Hepatocyte (in vitro differentiated cells): ENCODE measurements around the gene OSGIN1. TPM values are rescaled to one million over a fixed set of nuclear protein-coding genes. Genes with fewer than 3 reads are reported as not detected.

ENCODE experiments used
- DNase-seq: peaks from one replicate; pipeline ENCODE4 v3.0.0-alpha.2; 2016; ENCODE audit warnings: low spot score
- H2AFZ ChIP-seq: fragments of 200-600 bp; sonication (generic); 2 replicates; pipeline ENCODE4 v1.6.0; 2016; ENCODE audit warnings: antibody characterized with exemption, mild to moderate bottlenecking
- H3K27ac ChIP-seq: fragments of 200-600 bp; sonication (generic); 2 replicates; pipeline ENCODE4 v1.5.1; 2016; ENCODE audit warnings: mild to moderate bottlenecking
- H3K27me3 ChIP-seq: fragments of 200-600 bp; sonication (generic); 2 replicates; pipeline ENCODE4 v1.6.1; 2016
- H3K36me3 ChIP-seq: fragments of 200-600 bp; sonication (generic); replicated peaks from 2 replicates; pipeline ENCODE4 v1.5.1; 2016; ENCODE audit warnings: low read depth; ENCODE audit not compliant: insufficient read depth
- H3K4me1 ChIP-seq: fragments of 200-600 bp; sonication (generic); 2 replicates; pipeline ENCODE4 v1.5.1; 2016; ENCODE audit warnings: mild to moderate bottlenecking, moderate library complexity; ENCODE audit not compliant: insufficient read depth
- H3K4me2 ChIP-seq: fragments of 200-600 bp; sonication (generic); 2 replicates; pipeline ENCODE4 v1.6.0; 2016
- H3K4me3 ChIP-seq: fragments of 200-600 bp; sonication (generic); 2 replicates; pipeline ENCODE4 v1.5.1; 2016; ENCODE audit warnings: mild to moderate bottlenecking
- H3K79me2 ChIP-seq: fragments of 200-600 bp; sonication (generic); 2 replicates; pipeline ENCODE4 v1.6.0; 2017; ENCODE audit warnings: mild to moderate bottlenecking
- H3K9me2 ChIP-seq: fragments of 200-600 bp; sonication (generic); replicated peaks from 2 replicates; pipeline ENCODE4 v1.6.0; 2017; ENCODE audit warnings: mild to moderate bottlenecking; ENCODE audit not compliant: insufficient read depth
- H3K9me3 ChIP-seq: fragments of 200-600 bp; sonication (generic); 2 replicates; pipeline ENCODE4 v1.5.1; 2016; ENCODE audit warnings: low read depth, mild to moderate bottlenecking
- H4K20me1 ChIP-seq: fragments of 200-600 bp; sonication (generic); 2 replicates; pipeline ENCODE4 v1.6.0; 2016; ENCODE audit warnings: mild to moderate bottlenecking; ENCODE audit not compliant: insufficient read depth, poor library complexity, severe bottlenecking
- EZH2 ChIP-seq: fragments of 200-600 bp; sonication (generic); IDR thresholded peaks from 2 replicates; pipeline ENCODE4 v1.6.1; 2016; ENCODE audit warnings: antibody characterized with exemption, mild to moderate bottlenecking, borderline replicate concordance
- EZH2phosphoT487 ChIP-seq: fragments of 200-600 bp; sonication (generic); IDR thresholded peaks from one replicate; pipeline ENCODE4 v1.6.1; 2018; ENCODE audit warnings: antibody characterized with exemption, mild to moderate bottlenecking, low read depth, moderate library complexity; ENCODE audit not compliant: unreplicated experiment, severe bottlenecking
- WGBS: methylation state at CpG from one replicate; pipeline ENCODE4 v1.1.6; 2016; ENCODE audit warnings: low lambda C conversion rate; ENCODE audit errors: missing lambda C conversion rate; 5-methylcytosine and 5-hydroxymethylcytosine counted together
- polyA plus RNA-seq: library from polyadenylated mRNA; unstranded; fragments of >200 nt; fragmentation: Nextera tagmentation; extraction: Ambion mirVana; gene quantifications from 2 replicates; pipeline ENCODE4 v1.2.1, GENCODE V29; 2016
- total RNA-seq: library from RNA; depleted of rRNA; stranded (reverse); fragments of >200 nt; gene quantifications from 2 replicates; pipeline ENCODE4 v1.2.3, GENCODE V29; 2014
- TF ChIP-seq, protein P1 (sequence below): fragments of 200-600 bp; sonication (generic); IDR thresholded peaks from 2 replicates; pipeline ENCODE4 v1.5.1; 2016; ENCODE audit warnings: antibody characterized with exemption, mild to moderate bottlenecking; ENCODE audit not compliant: poor library complexity

Gene OSGIN1
- total and polyA plus RNA-seq, 2 experiments from 2014 or later = 1.9 to 10.0 TPM

DNA sequence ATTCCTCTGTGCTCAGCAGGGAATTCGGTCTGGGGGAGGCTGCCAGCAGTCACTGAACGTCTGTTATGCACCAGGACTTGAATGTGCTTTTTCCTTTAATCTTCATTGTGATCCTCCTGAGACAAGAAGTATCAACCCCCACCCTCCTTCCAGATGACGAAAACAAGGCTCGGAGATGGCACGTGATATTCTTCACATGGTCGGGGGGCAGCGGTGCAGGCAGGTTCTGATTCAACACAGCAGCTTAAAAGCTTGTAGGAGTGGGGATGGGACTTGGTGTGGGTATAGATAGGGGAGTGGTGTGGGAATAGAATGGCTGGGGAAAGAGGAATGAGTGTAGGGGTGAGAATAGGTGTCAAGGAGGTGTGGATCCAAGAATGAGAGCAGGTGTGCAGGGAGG, 21.4 kb downstream of the OSGIN1 start:
- no peaks in the 10 kb centered on the region for H3K79me2 ChIP-seq
- 42% methylated on average over 7 of the region's 7 CpGs for WGBS
- H2AFZ ChIP-seq = no peak overlapping the region

DNA sequence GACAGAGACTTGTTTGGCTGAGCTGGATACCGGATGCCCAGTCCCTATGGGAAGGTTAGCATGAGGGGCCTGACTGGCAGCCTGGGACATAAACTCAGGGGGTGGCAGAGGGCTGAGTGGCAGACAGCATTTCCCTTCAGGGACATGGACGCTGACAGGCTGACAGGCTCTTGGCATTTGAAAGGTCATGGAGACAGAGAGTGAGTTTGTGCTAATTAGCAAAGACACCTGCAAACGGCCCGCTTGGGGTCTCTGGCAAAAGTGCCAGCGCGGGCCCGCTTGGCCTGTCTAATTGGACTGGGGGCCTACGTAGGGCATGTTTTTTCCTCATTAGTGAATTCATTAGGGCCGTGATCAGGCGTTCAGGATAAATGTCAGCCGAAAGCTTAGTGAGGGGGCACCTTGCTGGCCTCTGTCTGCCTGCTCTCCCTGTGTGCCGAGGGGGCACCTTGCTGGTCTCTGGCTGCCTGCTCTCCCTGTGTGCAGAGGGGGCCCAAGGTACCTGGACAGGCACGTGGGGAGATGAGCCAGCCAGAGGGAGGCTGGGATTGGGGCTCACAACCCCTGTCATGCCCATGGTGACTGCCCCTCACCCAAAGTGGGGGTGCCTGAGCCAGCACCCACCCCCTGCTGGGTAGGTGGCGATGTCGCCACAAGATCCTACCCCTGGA, 22.7 kb downstream of the OSGIN1 start:
- Histone ChIP-seq H3K4me1 (no peaks in the 10 kb centered on the region), H3K4me3 (no peak overlapping the region), H3K4me2 (no peak overlapping the region), H4K20me1 (no peaks in the 10 kb centered on the region), H3K9me3 (no peaks in the 10 kb centered on the region), H2AFZ (no peak overlapping the region), H3K27me3 (no peaks in the 10 kb centered on the region), H3K36me3 (no peaks in the 10 kb centered on the region), H3K9me2 (no peaks in the 10 kb centered on the region), H3K79me2 (no peaks in the 10 kb centered on the region), H3K27ac (no peak overlapping the region)
- TF ChIP-seq, protein P1, sequence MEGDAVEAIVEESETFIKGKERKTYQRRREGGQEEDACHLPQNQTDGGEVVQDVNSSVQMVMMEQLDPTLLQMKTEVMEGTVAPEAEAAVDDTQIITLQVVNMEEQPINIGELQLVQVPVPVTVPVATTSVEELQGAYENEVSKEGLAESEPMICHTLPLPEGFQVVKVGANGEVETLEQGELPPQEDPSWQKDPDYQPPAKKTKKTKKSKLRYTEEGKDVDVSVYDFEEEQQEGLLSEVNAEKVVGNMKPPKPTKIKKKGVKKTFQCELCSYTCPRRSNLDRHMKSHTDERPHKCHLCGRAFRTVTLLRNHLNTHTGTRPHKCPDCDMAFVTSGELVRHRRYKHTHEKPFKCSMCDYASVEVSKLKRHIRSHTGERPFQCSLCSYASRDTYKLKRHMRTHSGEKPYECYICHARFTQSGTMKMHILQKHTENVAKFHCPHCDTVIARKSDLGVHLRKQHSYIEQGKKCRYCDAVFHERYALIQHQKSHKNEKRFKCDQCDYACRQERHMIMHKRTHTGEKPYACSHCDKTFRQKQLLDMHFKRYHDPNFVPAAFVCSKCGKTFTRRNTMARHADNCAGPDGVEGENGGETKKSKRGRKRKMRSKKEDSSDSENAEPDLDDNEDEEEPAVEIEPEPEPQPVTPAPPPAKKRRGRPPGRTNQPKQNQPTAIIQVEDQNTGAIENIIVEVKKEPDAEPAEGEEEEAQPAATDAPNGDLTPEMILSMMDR = no peak
- TF ChIP-seq EZH2 = no peak
- TF ChIP-seq EZH2phosphoT487 = no peak
- DNase-seq = no peak
- WGBS = 86% methylated on average over 15 of the region's 15 CpGs

More for the DNA sequence above, 21.4 kb downstream of the OSGIN1 start:
- Histone ChIP-seq H3K27ac (no peak overlapping the region), H3K9me2 (no peaks in the 10 kb centered on the region), H3K4me3 (no peak overlapping the region), H4K20me1 (no peaks in the 10 kb centered on the region), H3K4me1 (no peaks in the 10 kb centered on the region), H3K9me3 (no peaks in the 10 kb centered on the region), H3K36me3 (no peaks in the 10 kb centered on the region), H3K27me3 (peaks cover 3% of the 10 kb centered on the region), H3K4me2 (no peak overlapping the region)
- no peak for DNase-seq
- TF ChIP-seq EZH2phosphoT487 (no peak), EZH2 (no peak)
- TF ChIP-seq, protein P1 = no peak

- Histone ChIP-seq H3K27me3 (no peaks in the 10 kb centered on the region), H3K79me2 (no peaks in the 10 kb centered on the region), H3K27ac (no peak overlapping the region), H4K20me1 (no peaks in the 10 kb centered on the region), H3K9me2 (no peaks in the 10 kb centered on the region), H3K4me3 (no peak overlapping the region), H3K4me1 (no peaks in the 10 kb centered on the region), H2AFZ (no peak overlapping the region), H3K36me3 (no peaks in the 10 kb centered on the region), H3K4me2 (no peak overlapping the region), H3K9me3 (no peaks in the 10 kb centered on the region)
- TF ChIP-seq EZH2 (no peak), EZH2phosphoT487 (no peak)
- TF ChIP-seq, protein P1 = no peak
- WGBS = 89% methylated on average over 6 of the region's 6 CpGs
- DNase-seq = no peak
These were observed 24.2 kb downstream of the OSGIN1 start for GRCh38 chr16:83977056-83977815.
